ENCODE measurements around the gene UBA52.

UBA52 gene

DNA sequence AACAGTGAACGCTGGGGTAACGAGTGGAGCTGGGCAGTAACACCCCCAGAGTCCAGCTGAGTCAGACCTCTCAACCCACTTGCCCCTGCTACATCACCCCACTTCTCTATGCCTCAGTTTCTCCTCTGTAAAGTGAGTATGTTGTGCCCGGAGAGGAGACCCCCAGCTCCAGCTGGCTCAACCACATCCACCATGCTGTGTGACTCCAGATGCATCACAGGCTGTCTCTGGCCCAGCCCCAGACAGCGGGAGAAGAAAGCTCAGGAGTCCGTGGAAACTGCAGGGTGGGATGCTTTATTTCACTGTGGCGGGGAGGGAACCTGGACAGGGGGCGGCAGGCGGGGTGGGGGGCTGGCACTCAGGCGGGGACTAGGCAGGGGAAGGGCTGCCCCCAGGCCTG lies 40.2 kb upstream of the UBA52 start:
- POLR2A ChIA-PET = no interaction called here
- CTCF ChIA-PET = interaction anchor here (7.7 kb wide), 1 partner anchor 10 kb away, joined by 43 read pairs; the partner anchor contains the start of gene ELL
- DNase-seq (ENCODE audit: extremely low spot score) = no peak
- TF ChIP-seq, protein P1, sequence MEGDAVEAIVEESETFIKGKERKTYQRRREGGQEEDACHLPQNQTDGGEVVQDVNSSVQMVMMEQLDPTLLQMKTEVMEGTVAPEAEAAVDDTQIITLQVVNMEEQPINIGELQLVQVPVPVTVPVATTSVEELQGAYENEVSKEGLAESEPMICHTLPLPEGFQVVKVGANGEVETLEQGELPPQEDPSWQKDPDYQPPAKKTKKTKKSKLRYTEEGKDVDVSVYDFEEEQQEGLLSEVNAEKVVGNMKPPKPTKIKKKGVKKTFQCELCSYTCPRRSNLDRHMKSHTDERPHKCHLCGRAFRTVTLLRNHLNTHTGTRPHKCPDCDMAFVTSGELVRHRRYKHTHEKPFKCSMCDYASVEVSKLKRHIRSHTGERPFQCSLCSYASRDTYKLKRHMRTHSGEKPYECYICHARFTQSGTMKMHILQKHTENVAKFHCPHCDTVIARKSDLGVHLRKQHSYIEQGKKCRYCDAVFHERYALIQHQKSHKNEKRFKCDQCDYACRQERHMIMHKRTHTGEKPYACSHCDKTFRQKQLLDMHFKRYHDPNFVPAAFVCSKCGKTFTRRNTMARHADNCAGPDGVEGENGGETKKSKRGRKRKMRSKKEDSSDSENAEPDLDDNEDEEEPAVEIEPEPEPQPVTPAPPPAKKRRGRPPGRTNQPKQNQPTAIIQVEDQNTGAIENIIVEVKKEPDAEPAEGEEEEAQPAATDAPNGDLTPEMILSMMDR (IDR thresholded peaks at IDR 0.05; ENCODE audit: control extremely low read depth, extremely low read depth, low read depth, missing control alignments) = no peak

DNA sequence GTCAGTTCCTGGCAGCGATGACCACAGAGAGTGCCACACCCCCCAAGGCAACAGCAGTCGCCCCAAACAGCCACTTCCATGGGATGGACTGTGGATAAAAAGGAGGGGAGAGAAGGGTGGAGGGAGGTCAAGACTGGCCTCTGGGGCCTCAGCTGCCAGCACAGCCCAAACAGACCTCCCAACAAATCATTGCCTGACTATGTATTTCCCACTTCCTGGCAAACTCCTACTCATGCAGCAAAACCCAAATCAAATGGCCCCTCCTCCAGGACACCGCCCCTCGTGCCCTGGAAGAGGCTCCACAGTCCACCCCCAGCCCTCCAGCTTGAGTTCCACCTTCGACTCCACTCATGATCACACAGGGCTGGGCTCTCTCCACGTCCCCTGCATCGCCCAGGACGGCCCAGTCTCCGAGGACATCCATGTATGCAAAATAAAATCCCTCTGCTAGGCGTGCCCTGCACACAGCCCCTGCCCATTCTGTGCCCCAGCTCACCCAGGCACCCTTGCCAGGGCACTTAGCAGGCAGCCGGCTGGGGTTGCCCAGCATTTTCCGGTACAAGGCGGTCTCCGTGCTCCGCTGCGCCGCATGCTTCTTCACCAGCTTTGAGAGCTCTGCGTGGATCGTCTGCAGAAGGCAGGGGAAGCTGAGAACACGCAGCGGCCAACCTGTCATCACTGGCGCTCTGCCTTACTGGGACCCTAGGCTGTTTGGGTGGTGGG lies 39.3 kb upstream of the UBA52 start:
- TF ChIP-seq, protein P1 (IDR thresholded peaks at IDR 0.05; ENCODE audit: control extremely low read depth, extremely low read depth, low read depth, missing control alignments) = no peak
- DNase-seq (ENCODE audit: extremely low spot score) = no peak
- ChIA-PET CTCF (interaction anchor here (7.7 kb wide), 1 partner anchor 10 kb away, joined by 43 read pairs; the partner anchor contains the start of gene ELL), POLR2A (no interaction called here)

DNA sequence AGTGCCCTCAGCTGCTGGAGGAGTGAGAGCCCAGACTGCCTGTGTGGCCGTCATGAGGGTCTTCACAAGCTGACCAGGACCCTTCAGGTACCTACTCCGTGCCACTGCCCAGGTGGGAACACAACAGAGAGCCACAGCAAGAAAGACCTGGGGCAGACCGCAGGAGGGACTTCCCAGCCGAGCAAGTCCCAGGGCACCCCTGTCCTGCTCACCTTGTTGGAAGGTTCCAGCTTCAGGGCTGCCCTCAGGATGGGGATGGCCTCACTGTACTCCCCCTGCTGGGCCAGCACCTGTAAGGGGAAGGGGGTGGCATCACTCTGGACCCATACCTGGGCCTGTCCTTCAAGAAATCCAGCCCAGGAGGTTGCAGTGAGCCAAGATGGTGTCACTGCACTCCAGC lies 38.6 kb upstream of the UBA52 start:
- ChIA-PET POLR2A (interaction anchor here (0.5 kb wide), 1 partner anchor 254 kb away, joined by 3 read pairs; no protein-coding TSS in a partner anchor), CTCF (interaction anchor here (7.7 kb wide), 1 partner anchor 11 kb away, joined by 43 read pairs; the partner anchor contains the start of gene ELL)
- DNase-seq (ENCODE audit: extremely low spot score) = no peak
- TF ChIP-seq, protein P1 (IDR thresholded peaks at IDR 0.05; ENCODE audit: control extremely low read depth, extremely low read depth, low read depth, missing control alignments) = no peak

DNA sequence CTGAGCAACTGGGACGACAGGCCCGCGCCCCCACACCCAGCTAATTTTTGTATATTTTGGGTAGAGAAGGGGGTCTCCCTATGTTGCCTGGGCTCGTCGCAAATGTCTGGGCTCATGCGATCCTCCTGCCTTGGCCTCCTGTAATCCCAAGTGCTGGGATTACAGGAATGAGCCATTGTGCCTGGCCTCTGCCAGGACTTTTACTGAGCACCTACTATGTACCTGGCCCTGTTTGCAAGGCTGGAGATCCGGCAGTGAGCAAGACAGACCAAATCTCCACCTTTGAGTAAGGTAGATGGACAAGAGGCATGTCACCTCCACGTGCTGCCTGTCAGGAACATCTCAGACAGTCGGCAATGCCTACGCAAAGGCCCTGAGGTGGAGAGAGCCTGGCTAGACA lies 35.2 kb upstream of the UBA52 start:
- no peak for DNase-seq (ENCODE audit: extremely low spot score)
- TF ChIP-seq, protein P1 (IDR thresholded peaks at IDR 0.05; ENCODE audit: control extremely low read depth, extremely low read depth, low read depth, missing control alignments) = no peak
- CTCF ChIA-PET = interaction anchor here (7.7 kb wide), 1 partner anchor 15 kb away, joined by 43 read pairs; the partner anchor contains the start of gene ELL

DNA sequence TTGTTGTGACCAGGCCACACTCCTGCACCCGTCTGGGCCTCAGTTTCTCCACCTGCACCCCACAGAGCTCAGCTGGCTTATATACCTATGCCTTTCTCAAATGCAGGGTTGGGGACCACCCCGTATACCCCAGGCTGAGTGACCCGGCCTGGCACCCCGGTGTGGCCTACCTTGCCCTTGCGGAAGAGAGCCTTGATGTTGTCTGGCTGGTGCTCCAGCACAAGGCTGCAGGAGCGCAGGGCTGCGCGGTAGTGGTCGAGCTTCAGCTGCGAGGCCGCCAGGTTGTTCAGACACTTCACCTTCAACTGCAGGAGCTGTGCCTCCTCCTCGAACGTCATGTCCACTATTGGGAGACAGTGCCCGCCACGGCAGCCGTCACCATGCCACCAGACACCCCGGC lies 34.2 kb upstream of the UBA52 start:
- DNase-seq (ENCODE audit: extremely low spot score) = no peak
- TF ChIP-seq, protein P1 (IDR thresholded peaks at IDR 0.05; ENCODE audit: control extremely low read depth, extremely low read depth, low read depth, missing control alignments) = no peak
- ChIA-PET POLR2A (no interaction called here), CTCF (no interaction called here)

More for the DNA sequence above, 35.2 kb upstream of the UBA52 start:
- POLR2A ChIA-PET = no interaction called here

DNA sequence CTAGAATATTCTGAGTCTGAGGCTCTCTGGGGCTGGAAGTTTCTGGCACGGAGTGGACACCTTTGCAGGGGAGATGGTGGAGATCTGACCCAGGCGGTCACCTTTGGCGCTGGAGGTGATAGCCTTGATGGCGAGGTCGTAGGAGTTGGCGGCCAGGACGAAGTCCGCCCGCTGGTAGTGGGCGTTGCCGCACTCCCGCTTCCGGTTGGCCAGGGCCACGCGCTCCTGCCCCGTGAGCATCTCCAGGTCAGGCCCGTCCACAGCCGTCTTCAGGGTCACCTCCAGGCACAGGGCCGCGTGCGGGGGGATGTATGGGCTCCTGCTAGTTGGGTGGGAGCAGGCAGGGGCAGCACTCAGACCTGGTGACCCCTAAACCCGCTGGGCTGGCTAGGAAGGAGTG lies 33.5 kb upstream of the UBA52 start:
- DNase-seq (ENCODE audit: extremely low spot score) = no peak
- POLR2A ChIA-PET = no interaction called here
- CTCF ChIA-PET = no interaction called here
- TF ChIP-seq, protein P1 (IDR thresholded peaks at IDR 0.05; ENCODE audit: control extremely low read depth, extremely low read depth, low read depth, missing control alignments) = no peak
